GM18909 (cell line): ENCODE measurements around the gene TIE1.
"Not testable (repeated sequence)": the region's sequence is repeated elsewhere in the genome, so short reads cannot be mapped to it uniquely, and the experiment has no call there.

Experiments
- ATAC-seq: cut with Tn5 transposase; IDR thresholded peaks from one replicate; pipeline ENCODE4 v1.9.1; 2021; ENCODE audit warnings: mild to moderate bottlenecking; ENCODE audit not compliant: unreplicated experiment, poor library complexity

The TIE1 gene

GRCh38 chr1:43354936-43355335 lies 54.2 kb downstream of the TIE1 start:
- ATAC-seq, result no peak

GRCh38 chr1:43357251-43357650 lies 56.5 kb downstream of the TIE1 start:
- ATAC-seq, result no peak

GRCh38 chr1:43358121-43358745 lies 57.5 kb downstream of the TIE1 start:
- peak; percentile 13 for ATAC-seq

GRCh38 chr1:43358746-43359693 lies 58.2 kb downstream of the TIE1 start, which contains the start of gene CDC20:
Gene CDC20 (plus strand): TSS chr1:43358981. CDS start chr1:43359216, 235 bp downstream.
- peak; percentile 95 for ATAC-seq

- ATAC-seq, result no peak
Measured at GRCh38 chr1:43359696-43360095, 58.9 kb downstream of the TIE1 start.

DNA sequence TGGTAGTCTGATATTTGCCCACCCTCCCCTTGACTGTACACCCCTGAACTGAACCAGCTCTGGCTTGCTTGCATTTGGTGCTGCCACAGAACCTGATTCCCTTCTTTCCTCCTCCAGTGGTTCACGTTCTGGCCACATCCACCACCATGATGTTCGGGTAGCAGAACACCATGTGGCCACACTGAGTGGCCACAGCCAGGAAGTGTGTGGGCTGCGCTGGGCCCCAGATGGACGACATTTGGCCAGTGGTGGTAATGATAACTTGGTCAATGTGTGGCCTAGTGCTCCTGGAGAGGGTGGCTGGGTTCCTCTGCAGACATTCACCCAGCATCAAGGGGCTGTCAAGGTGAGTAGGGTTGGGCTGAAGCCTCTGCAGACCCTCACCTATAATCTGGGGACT lies 59.8 kb downstream of the TIE1 start:
- ATAC-seq, result no peak

GRCh38 chr1:43363283-43363934 lies 62.6 kb downstream of the TIE1 start:
- ATAC-seq, result no peak

- ATAC-seq, result no peak
Measured at GRCh38 chr1:43363935-43364525, 63.2 kb downstream of the TIE1 start.

- ATAC-seq, result no peak
Measured at GRCh38 chr1:43365678-43366077, 64.9 kb downstream of the TIE1 start.

DNA sequence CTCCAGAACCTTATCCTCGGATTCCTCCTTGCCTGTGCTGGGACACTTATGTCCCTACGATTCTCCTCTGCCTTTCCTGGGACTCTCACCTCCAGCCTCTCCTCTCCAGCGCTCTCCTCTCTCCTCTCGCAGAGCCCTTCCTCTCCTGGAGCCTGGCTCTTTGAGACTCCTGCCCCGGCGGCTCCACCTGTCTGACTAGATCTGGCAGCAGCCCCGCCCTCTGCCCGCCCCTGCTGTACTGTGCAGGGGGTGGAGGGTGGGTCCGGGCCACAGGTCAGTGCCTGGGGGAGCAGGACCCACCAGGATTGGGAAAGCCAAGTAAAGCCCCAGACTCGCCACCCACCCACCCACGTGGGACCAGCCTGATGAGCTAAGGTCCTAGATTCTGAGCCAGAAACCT lies 65.4 kb downstream of the TIE1 start:
- ATAC-seq, result no peak

DNA sequence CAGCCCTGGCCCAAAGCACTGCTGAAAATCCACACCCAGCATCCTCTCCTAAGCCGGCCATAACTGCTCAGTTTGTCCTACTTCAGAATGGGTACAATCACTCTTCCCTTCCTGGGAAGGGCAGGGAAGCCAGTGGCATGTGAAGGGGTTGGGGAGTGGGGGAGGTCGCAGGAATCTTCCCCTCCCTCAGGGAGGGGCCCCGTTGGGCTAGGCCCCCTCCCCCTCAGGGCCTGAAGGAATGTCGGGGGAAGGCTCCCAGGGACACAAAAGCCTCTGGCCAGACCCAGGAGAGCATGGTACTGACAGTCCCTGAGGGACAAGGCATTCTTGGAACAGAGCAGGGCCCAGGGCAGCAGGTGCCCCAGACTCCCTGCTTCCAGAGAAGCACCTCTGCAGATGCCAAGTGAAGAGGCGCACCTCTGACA lies 65.8 kb downstream of the TIE1 start:
- ATAC-seq, result no peak

- ATAC-seq, result peak; percentile 44
Measured at GRCh38 chr1:43367026-43367903, 66.5 kb downstream of the TIE1 start.

DNA sequence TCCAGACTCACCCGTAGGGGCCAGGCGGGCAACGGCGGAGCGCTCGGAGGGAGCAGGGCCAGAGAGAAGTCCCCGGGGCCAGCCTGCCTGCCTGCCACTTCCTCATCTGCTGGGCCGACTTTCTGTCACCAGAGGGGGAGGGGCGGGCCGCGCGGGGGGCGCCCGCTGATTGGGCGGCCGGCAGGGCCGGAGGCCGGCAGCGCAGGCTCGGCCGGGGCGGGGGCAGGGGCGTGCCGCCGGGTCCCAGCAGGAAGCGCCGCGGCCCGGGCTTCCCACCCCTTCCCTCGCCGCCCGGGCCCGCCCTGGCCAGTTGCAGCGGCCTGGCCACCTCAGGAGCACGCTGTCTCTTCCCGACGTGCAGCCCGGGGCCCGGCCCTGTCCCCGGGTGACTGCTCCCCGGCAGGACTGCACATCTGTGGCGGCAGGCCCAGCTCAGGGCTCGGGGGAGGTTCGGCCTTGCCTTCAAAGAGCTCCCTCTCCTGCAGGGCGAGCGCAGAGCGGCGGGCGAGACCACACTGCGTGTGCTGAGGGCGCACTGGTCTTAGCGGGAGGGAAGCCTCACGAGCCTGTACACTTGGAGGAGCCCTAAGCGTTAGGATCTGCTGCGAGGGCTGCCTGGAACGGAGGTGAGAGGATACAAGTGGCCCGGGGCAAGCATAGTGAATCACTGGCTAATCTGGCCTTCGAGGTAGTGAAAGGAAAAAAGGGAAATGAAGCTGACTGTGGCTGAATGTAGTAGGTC lies 67.3 kb downstream of the TIE1 start, which contains the start of gene ELOVL1:
Gene ELOVL1 (minus strand): TSS at position 108 of the 742 bp plus-strand sequence. CDS start 2,402 bp downstream, outside the sequence.
- ATAC-seq, result peak; percentile 75

GRCh38 chr1:43368646-43369020 lies 67.9 kb downstream of the TIE1 start:
- peak; percentile 2 for ATAC-seq

- not testable (repeated sequence) for ATAC-seq
Measured at GRCh38 chr1:43369779-43370178, 69.0 kb downstream of the TIE1 start.

- ATAC-seq, result no peak
Measured at GRCh38 chr1:43370564-43370963, 69.8 kb downstream of the TIE1 start.

GRCh38 chr1:43372172-43372571 lies 71.4 kb downstream of the TIE1 start:
- ATAC-seq, result no peak
